GM23248 (cell line): ENCODE results near the gene CCL4.

Experiments
- EZH2 ChIP-seq: fragments of 200-600 bp; sonication (generic); IDR thresholded peaks from 2 replicates; pipeline ENCODE4 v1.6.1; 2018; ENCODE audit warnings: antibody characterized with exemption, mild to moderate bottlenecking; ENCODE audit not compliant: insufficient read depth, poor library complexity, severe bottlenecking
- EZH2phosphoT487 ChIP-seq: fragments of 200-600 bp; sonication (generic); IDR thresholded peaks from 2 replicates; pipeline ENCODE4 v1.6.1; 2018; ENCODE audit warnings: antibody characterized with exemption, moderate library complexity, mild to moderate bottlenecking, low read depth; ENCODE audit not compliant: insufficient read depth

GRCh38 chr17:36104701-36105181 is 1.1 kb downstream of the CCL4 start:
- no peak for TF ChIP-seq EZH2phosphoT487
- no peak for TF ChIP-seq EZH2
